T-helper 1 cell treated with Interleukin-12 subunit alpha and Interleukin-12 subunit beta and Interleukin-4 antibody, amounts not matched to agents 30 ng/mL and 1 ng/mL, for 36 hours (primary cell): ENCODE measurements around the gene TAS2R31. TPM values are rescaled to one million over a fixed set of nuclear protein-coding genes. Genes with fewer than 3 reads are reported as not detected.
"Not testable (repeated sequence)": the region's sequence is repeated elsewhere in the genome, so short reads cannot be mapped to it uniquely, and the experiment has no call there.

ENCODE experiments used
- intact Hi-C: fragments of 100-400 bp; cut with micrococcal nuclease; formaldehyde crosslinking; loops from one replicate; pipeline ENCODE4 v1.15.1; 2024
- total RNA-seq: library from RNA; stranded (reverse); gene quantifications from 2 replicates; pipeline ENCODE4 v1.2.3, GENCODE V29; 2022

The TAS2R31 gene, protein sequence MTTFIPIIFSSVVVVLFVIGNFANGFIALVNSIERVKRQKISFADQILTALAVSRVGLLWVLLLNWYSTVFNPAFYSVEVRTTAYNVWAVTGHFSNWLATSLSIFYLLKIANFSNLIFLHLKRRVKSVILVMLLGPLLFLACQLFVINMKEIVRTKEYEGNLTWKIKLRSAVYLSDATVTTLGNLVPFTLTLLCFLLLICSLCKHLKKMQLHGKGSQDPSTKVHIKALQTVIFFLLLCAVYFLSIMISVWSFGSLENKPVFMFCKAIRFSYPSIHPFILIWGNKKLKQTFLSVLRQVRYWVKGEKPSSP
- total RNA-seq, result 3.5 and 4.9 TPM in 2 replicates

DNA sequence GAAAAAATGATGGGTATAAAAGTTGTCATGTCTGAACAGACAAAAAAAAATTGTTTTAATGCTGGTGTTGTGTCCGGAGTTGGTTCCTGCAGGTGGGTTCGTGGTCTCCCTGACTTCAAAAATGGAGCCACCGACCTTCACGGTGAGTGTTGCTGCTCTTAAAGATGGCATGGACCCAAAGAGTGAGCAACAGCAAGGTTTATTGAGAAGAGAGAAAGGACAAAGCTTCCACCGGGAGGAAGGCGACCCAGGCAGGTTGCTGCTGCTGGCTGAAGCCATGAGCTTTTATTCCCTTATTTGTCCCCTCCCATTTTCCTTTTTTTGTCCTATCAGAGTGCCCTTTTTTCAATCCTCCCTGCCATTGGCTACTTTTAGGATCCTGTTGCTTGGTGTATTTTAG, at the start of gene TAS2R31:
TSS of gene TAS2R31 (minus strand) at position 101 of the 400 bp plus-strand sequence. CDS start at position 29, 72 bp downstream.
- intact Hi-C loops, result loop anchor here (2.0 kb wide), 1 partner anchor 67 kb away; no protein-coding TSS in a partner anchor

DNA sequence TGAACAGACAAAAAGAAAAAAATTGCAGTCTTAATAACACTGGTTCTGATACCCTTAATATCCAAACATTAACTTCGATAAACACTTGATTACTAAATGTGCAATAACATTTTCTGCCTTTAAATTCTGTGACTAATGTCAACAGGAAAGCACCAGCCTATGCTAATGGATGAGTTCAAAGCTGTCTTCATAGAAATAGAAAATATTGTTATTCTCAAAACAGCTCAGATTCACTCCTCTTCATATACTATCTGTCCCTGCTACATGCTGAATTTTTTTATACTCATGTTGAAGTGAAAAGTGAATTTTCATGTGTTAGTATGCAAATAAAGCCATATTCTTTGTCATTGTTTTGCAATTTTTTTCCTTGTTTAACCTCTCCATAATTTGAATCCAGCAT, 47.0 kb upstream of the TAS2R31 start:
- intact Hi-C loops, result no loop called here

DNA sequence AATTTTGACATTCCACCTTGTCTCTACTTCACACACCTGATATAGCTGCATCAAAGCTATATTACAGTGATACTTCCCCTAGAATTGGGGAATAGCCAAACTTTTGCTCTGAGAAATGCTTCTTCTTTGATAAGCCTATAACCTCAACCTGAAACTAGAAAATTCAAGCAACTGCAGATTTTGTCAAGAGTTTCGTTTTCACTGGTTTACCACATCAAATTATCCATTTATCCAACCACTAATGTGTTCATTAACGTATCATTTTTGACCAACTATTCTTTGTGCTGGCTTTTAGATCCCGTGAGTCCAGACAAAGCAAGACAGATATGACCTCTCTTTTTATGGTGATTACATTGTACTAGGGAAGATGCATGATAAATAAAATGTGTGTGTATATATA, 44.4 kb upstream of the TAS2R31 start:
- intact Hi-C loops, result no loop called here

GRCh38 chr12:11071414-11071813, 40.2 kb upstream of the TAS2R31 start:
- intact Hi-C loops, result no loop called here

DNA sequence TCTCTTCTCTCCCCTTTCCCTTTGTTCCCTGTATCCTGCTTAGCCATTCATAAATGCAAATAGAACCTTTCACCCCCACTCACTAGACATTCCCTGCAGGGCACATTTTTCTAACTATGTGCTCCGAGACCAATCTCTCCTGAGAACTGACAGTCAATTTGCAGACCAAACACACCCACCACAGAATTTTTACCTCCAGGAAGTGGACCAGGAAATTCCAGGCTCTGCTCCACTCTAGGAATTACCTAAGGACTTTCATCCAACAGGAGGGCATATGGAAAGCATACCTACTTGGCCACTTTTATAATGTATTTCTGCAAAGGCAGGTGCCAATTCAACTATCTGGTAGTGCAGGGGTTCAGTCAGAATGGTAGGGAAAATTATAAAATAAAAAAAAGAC, 39.8 kb upstream of the TAS2R31 start:
- intact Hi-C loops, result no loop called here

- intact Hi-C loops, result loop anchor here (2.0 kb wide), 1 partner anchor 55 kb away; no protein-coding TSS in a partner anchor
These were observed 38.7 kb upstream of the TAS2R31 start for GRCh38 chr12:11069854-11070365.

- intact Hi-C loops, result no loop called here
These were observed 36.3 kb upstream of the TAS2R31 start for GRCh38 chr12:11067514-11067913.

DNA sequence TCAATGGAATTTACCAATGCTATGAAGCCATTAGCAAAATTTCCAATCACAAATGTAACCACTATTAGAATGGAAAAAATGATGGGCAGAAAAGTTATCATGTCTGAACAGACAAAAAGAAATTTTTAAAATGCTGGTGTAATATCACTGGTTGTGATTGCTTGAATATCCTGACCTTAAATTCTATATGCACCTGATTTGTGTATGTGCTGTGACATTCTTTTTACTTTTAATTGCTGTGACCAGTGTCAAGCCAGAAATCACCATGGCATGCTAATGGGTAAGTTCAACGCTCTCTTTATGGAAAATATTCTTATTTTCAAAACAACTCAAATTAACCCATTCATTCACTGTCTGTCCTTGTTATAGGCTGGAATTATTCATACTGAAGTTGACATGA, 31.0 kb upstream of the TAS2R31 start, which contains the start of gene TAS2R46:
TSS of gene TAS2R46 (minus strand) at position 101 of the 400 bp plus-strand sequence. CDS start at position 101, 0 bp downstream.
- intact Hi-C loops, result not testable (repeated sequence)

DNA sequence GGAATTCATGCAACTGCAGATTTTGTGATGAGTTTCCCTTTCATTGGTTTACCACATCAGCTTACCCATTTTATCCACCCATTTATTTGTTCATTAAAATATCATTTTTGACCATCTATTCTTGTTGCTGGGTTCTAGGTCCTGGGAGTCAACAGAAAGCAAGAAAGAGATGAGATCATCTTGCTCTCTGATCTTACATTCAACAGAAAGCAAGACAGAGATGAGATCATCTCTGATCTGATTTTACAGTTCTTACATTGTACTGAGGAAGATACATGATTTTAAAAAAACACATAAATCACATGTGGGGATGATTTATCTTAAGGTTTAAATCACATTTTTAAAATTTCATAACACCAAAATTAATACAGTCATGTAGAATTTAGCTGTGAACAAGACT, 28.6 kb upstream of the TAS2R31 start:
- intact Hi-C loops, result no loop called here

DNA sequence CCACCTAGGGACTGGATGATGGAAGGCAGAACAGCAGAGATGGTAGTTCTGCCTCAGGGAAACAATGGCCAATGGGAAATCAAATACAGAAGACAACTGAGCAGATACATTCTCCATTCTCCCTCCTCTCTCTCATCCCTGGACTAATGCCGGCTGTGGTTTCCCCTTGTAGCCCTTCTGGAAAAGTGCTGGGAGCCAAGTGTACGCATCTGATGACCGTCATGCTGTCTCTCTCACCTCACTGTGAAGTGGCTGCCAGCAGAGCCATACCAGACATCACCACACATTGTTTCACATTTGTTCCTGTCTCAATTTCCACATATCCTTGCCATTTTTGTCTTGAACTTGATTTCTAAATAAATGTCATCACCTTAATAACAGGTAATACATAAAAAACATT, 27.8 kb upstream of the TAS2R31 start:
- intact Hi-C loops, result no loop called here

DNA sequence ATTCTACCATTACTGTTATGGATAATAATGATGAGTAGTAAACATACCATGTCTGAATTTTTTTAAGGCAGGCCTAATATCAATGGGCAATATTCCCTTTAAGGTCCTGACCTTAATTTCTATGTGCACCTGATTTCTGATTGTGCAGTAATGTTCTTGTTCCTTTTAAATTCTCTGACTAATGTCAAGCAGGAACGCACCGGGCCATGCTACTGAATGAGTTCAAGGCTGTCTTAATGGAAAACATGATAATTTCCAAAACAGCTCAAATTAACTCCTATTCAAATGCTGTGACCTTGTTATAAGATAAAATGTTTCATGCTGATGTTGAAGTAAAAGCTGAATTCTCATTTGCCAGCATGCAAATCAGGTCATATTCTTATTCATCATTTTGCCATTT, 24.1 kb upstream of the TAS2R31 start:
- intact Hi-C loops, result no loop called here

GRCh38 chr12:11049806-11050531, 18.8 kb upstream of the TAS2R31 start:
- intact Hi-C loops, result not testable (repeated sequence)

DNA sequence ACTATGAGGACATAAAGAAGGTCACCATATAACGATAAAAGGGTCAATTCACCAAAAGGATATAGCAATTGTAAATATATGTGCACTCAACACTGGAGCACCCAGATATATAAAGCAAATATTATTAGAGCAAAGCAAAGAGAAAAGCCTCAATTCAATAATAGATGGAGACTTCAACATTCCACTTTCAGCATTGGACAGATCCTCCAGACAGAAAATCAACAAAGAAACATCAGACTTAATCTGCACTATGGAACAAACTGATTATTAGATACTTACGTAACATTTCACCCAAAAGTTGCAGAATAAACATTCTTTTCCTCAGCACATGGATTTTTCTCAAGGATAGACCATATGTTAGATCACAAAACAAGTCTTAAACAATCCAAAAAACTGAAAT, 10.2 kb upstream of the TAS2R31 start:
- intact Hi-C loops, result not testable (repeated sequence)

DNA sequence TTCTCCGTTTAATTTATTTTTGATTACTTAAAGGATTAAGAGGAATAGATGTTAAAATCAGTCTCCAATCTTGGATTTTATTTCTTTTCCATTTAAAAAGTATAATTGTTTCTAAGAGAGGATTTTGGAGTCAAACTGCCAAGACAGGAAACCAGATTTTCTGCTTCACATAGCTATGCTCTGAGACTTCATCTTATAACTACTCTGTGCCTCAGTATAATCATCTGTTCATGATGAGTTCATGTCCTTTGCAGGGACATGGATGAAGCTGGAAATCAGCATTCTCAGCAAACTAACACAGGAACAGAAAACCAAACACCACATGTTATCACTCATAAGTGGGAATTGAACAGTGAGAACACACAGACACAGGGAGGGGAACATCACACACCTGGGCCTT, 9.0 kb upstream of the TAS2R31 start:
- intact Hi-C loops, result no loop called here

GRCh38 chr12:11039171-11039570, 8.0 kb upstream of the TAS2R31 start:
- intact Hi-C loops, result no loop called here

DNA sequence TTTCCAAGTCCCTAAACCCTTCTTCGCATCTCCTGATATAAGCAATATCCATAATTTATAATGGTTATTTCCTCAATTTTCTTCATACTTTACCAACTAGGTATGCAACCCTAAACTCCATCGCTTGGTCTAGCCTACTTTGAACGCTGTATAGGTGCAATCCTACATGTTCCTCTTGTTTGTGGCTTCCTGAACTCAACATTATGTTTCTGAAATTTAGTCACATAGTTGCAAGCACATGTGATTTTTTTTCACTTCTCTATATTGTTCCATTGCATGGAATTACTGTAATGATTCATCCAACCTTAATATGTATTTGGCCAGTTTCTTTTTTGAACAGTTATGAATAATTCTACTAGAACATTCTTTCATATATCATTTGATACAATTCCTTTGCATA, 2.8 kb upstream of the TAS2R31 start:
- intact Hi-C loops, result not testable (repeated sequence)

DNA sequence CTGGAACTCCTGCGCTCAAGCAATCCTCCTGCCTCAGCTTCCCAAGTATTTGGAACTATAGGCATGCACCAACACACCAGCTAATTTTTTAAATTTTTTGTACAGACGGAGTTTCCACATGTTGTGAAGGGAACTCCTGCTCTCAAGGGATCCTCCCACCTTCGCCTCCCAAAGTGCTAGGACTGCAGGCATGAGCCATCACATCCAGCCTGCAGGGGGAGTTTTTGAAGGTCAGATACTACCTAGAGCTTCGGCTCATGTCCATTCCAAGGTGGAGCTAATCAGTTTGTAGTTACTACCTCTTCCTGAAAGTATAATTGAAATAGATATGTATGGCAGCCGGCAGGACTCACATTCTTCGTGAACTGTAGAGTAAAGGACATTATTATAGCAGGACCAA, 5.1 kb downstream of the TAS2R31 start:
- intact Hi-C loops, result no loop called here

DNA sequence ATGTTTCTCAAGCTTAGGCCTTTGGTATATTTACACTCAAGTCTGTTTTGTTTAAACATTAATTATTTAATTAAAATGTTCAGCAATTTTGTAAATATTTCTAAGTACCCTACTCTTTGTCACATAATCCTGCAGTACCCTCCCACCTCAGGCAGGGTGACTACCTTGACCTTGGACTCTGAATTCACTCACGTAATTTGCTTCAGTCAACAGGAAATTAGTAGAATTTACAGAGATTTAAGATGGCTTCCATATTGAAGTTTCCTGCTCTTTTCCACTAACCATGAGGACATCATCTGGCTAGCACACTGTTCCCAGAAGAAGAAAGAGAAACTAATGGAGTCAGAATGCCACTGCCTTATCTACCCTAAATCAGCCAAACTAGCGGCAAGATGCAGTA, 7.8 kb downstream of the TAS2R31 start:
- intact Hi-C loops, result no loop called here

DNA sequence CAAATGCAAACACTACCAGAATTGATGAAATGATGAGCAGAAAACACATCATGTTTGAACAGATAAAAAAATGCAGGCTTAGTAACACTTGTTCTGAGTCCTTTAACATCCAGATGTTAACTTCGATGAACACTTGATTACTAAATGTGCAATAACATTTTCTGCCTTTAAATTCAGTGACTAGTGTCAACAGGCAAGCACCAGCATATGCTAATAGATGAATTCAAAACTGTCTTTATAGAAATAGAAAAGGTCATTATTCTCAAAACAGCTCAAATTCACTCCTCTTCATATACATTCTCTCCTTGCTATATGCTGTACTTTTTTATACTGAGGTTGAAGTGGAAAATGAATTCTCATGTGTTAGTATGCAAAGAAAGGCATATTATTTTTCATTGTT, 8.7 kb downstream of the TAS2R31 start, which contains the start of gene TAS2R19:
TSS of gene TAS2R19 (minus strand) at position 101 of the 400 bp plus-strand sequence. CDS start at position 52, 49 bp downstream.
- intact Hi-C loops, result no loop called here

DNA sequence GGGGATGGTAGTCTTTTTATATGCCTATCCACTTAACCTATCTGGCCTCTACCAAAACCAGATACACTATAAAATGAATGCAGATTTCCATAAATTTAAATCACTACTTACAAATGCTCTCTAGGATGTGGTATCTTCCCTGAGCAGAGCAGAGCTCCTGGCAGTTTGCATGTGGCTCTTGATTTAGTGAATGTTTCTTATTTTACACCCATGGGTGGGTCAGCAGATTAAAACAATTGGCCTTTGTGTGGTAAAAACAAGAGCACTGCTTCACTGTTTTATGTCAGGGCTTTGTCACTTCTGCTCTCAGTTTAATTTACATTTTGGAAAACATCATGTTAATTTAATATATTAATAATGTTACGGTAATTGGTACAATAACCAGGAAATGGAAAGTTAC, 14.3 kb downstream of the TAS2R31 start:
- intact Hi-C loops, result no loop called here

DNA sequence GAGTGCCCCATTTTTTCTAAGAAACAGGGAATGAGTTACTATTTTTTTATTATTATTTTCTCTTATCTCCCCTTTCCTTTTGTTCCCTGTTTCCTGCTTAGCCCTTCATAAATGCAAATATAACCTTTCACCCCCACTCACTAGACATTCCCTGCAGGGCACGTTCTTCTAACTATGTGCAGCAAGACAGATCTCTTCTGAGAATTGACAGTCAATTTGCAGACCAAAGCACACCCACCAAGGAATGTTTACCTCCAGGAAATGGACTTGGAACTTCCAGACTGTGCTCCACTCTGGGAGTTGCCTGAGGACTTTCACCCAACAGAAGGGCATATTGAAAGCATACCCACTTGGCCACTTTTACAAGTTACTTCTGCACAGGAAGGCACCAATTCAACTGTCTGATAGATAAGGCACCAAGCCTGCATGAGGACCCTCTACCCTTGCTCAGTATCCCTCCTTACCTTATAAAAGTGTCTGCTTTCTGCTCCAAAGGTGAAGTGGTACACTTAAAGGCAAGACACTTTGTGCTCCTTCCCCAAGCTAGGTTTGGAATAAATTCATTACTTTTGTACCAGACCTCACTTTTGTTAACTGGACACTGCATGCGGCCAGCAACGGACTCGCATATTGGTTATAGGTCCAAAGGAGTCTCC, 15.3 kb downstream of the TAS2R31 start:
- intact Hi-C loops, result loop anchor here (2.0 kb wide), 1 partner anchor 53 kb away; no protein-coding TSS in a partner anchor

- intact Hi-C loops, result loop anchor here (2.0 kb wide), 1 partner anchor 55 kb away; no protein-coding TSS in a partner anchor
These were observed 17.0 kb downstream of the TAS2R31 start for GRCh38 chr12:11014234-11014633.
